Activated T-cell treated with anti-CD3 and anti-CD28 coated beads, Interleukin-2, amount 50 U/mL, for 24 hours (primary cell): Measurements from ENCODE around the gene CELF1.
A peak's percentile ranks its signal among the peaks of the same experiment; 100 is the strongest.

ENCODE experiments used
- DNase-seq: peaks from one replicate; pipeline ENCODE4 v3.0.0-alpha.2; 2020
- H3K27ac Mint-ChIP-seq: 2 replicates; pipeline ENCODE4 v1.8.0; 2020; ENCODE audit warnings: mild to moderate bottlenecking, mixed read lengths
- H3K27me3 Mint-ChIP-seq: 2 replicates; pipeline ENCODE4 v1.8.0; 2020; ENCODE audit warnings: mixed read lengths
- H3K36me3 Mint-ChIP-seq: 2 replicates; pipeline ENCODE4 v1.8.0; 2020; ENCODE audit warnings: low read depth, mixed read lengths
- H3K4me1 Mint-ChIP-seq: 2 replicates; pipeline ENCODE4 v1.8.0; 2020; ENCODE audit warnings: low read depth, mixed read lengths
- H3K4me3 Mint-ChIP-seq: 2 replicates; pipeline ENCODE4 v1.8.0; 2020; ENCODE audit warnings: mild to moderate bottlenecking, moderate library complexity, mixed read lengths
- H3K9me3 Mint-ChIP-seq: 2 replicates; pipeline ENCODE4 v1.8.0; 2020; ENCODE audit warnings: mixed read lengths

Gene CELF1

DNA sequence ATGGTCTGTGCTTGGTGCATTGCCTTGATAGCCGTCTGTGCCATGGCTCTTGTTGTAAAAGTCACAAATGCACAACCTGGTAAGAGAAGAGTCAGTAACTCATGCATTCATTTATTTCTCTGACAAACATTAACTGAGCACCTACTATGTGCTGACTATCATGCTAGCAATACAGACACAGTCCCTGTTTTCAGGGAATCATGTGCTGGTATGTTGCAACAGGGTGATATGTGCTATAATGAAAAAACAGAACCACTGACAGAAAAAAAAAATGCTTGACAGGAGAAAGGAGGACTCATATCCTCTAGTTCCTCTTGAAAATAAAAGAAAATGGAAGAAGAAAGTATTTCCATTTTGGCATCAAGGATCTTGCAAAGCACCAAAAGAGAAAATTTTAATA is 69.5 kb downstream of the CELF1 start:
- H3K4me1 Mint-ChIP-seq = peaks cover 14% of the 10 kb centered on the region
- H3K27ac Mint-ChIP-seq = peak overlapping the region; percentile 15
- no peaks in the 10 kb centered on the region for H3K27me3 Mint-ChIP-seq
- no peak for DNase-seq
- H3K9me3 Mint-ChIP-seq = no peaks in the 10 kb centered on the region
- H3K4me3 Mint-ChIP-seq = no peak overlapping the region
- H3K36me3 Mint-ChIP-seq = peaks cover 93% of the 10 kb centered on the region

DNA sequence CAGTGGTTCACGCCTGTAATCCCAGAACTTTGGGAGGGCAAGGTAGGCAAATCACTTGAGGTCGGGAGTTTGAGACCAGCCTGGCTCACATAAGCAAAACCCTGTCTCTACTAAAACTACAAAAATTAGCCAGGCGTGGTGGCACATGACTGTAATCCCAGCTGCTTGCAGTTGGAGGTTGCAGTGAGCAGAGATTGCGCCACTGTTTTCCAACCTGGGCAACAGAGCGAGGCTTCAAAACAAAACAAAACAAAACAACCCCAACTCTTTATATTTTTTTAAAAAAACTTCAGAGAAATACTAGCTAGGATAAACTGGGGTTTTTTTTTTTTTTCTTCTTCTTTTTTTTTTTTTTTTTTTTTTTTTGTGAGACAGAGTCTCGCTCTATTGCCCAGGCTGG is 72.2 kb downstream of the CELF1 start:
- no peak for DNase-seq
- Mint-ChIP-seq H3K9me3 (no peaks in the 10 kb centered on the region), H3K27me3 (no peaks in the 10 kb centered on the region), H3K4me1 (peaks cover 19% of the 10 kb centered on the region), H3K36me3 (peaks cover 94% of the 10 kb centered on the region), H3K27ac (peak overlapping the region; percentile 47), H3K4me3 (no peak overlapping the region)

DNA sequence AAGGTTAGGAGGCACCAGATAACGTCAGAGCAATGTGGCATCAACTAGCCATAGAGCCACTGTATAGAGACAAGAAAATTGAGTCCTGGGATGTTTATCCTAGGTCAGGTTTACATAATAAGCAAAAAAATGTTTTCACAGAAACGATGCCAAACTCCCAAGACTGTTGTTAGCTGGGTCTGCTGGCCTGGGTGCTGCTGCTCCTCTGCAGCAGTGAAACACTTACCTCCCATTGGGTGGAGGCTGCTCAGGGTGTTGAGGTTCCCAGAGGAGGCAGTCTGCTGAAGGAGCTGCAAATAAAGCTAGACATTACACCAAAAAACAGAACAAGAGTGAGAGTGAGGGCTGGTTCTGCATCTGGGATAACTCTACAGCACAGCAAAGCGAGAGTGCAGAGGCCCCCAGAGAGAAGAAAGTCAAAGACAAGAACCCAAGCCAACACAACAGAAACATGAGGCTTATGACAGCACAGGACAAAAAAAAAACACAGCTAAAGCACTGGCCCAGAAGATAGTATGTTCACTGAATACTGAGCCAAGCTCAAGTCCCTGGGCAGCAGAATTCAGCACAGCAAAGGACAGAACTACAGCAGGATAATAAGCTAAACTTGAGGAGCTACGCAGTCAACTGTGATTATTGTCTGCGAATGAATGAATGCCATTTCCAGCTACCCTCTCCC is 74.1 kb downstream of the CELF1 start:
- peaks cover 19% of the 10 kb centered on the region for H3K4me1 Mint-ChIP-seq
- peak overlapping the region; percentile 85 for H3K27ac Mint-ChIP-seq
- H3K27me3 Mint-ChIP-seq = no peaks in the 10 kb centered on the region
- H3K9me3 Mint-ChIP-seq = no peaks in the 10 kb centered on the region
- H3K4me3 Mint-ChIP-seq = no peak overlapping the region
- peaks cover 96% of the 10 kb centered on the region for H3K36me3 Mint-ChIP-seq
- no peak for DNase-seq

DNA sequence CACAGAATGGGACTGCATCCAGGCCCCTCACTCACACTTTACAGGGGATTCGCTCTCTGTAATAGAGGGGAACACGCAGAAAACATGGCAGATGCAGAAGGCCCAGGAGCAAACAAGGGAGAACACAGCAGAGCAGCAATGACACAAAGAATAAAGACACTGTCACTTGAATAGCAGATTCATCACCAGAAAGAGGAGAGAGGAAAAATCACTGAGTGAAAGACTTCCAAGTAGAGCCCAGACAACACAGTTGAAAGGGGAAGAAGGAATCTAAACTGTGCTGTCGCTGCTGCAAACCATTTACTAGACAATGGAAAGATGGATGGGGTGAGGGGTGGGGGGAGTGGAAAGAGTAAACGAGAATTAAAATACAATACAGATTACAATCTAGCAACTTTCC is 75.2 kb downstream of the CELF1 start:
- H3K27ac Mint-ChIP-seq = peak overlapping the region; percentile 85
- peaks cover 96% of the 10 kb centered on the region for H3K36me3 Mint-ChIP-seq
- H3K9me3 Mint-ChIP-seq = no peaks in the 10 kb centered on the region
- H3K4me3 Mint-ChIP-seq = no peak overlapping the region
- DNase-seq = no peak
- peaks cover 19% of the 10 kb centered on the region for H3K4me1 Mint-ChIP-seq
- no peaks in the 10 kb centered on the region for H3K27me3 Mint-ChIP-seq

DNA sequence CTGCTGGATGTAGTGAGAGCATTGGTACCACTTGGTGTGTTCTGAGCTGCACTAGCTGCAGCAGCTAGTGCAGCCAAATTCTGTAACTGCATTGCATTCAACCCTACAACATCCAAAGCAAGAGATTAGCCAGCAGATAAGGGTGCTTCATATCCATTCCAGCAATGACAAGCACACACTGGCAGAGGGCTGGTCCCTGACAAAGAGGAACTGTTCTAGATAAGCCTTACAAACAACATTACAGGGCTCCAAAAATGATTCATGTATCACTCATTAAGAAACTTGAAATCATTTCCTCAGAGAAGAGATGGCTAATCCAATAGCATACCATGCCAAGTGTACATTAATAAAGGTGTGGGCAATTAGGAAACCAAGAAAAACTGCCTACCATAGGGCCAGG is 75.6 kb downstream of the CELF1 start:
- no peak for DNase-seq
- no peak overlapping the region for H3K4me3 Mint-ChIP-seq
- H3K27ac Mint-ChIP-seq = peak overlapping the region; percentile 85
- no peaks in the 10 kb centered on the region for H3K27me3 Mint-ChIP-seq
- peaks cover 96% of the 10 kb centered on the region for H3K36me3 Mint-ChIP-seq
- no peaks in the 10 kb centered on the region for H3K9me3 Mint-ChIP-seq
- peaks cover 19% of the 10 kb centered on the region for H3K4me1 Mint-ChIP-seq

DNA sequence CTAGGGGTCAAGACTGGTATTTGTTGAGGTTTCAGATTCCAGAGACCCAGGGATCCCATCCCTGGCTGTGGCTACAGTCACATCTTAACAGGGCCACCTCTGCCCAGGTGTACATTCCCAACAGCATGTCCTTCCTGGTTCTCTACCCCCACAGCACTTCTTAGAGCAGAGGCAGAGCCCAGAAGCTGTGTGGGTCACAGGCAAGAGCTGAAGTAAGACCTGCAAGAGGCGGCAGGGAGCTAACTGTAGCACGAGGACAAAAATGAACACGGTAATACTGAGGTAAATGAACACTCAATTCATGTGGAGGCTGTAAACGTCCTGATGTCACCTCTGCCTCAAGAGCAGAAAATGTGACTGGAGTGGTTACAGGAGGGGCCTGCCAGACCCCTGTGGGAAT is 82.3 kb downstream of the CELF1 start:
- Mint-ChIP-seq H3K4me3 (no peak overlapping the region), H3K27me3 (no peaks in the 10 kb centered on the region), H3K36me3 (peaks cover 98% of the 10 kb centered on the region), H3K27ac (peak overlapping the region; percentile 71), H3K4me1 (peaks cover 14% of the 10 kb centered on the region), H3K9me3 (no peaks in the 10 kb centered on the region)
- DNase-seq = no peak

DNA sequence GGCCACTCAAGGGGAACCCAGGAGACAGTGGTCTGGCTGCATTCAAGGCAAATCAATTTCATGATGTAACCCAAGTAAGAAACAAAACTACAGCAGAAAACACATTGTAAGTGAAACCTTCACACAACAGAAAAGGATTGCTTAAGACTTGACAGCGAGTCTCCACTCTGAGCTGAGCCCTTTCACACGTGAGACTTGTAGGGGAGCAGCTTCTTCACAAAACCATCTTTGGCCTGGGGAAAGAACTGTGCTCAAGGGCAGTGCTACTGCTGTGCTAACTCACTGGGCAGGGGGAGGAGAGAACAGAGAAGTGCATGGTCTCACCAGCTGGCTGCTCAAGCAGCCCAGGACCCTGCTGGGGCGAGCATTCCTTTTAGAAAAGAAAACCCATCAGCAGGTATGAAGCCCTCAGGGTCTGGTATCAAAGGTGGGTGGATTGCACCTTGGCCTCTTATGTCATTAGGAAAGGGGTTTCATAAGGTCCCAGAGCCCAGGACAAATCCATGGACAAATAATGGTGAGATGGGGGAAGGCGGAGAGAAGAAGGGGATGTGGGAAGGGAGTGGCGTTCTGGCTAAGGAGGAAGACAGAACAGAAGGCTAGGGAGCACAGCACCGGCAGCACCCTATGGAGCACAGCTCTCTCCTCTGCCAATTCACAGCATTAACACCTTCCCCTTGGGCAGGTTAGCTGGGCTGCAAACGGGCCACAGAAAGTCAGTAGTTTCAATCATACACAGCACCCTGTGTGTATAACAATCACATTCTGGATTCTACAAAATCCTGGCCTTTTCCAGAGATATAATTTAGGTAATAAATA is 83.4 kb downstream of the CELF1 start:
- DNase-seq = no peak
- H3K4me1 Mint-ChIP-seq = peaks cover 17% of the 10 kb centered on the region
- no peak overlapping the region for H3K4me3 Mint-ChIP-seq
- peak overlapping the region; percentile 81 for H3K27ac Mint-ChIP-seq
- H3K9me3 Mint-ChIP-seq = no peaks in the 10 kb centered on the region
- H3K27me3 Mint-ChIP-seq = no peaks in the 10 kb centered on the region
- peaks cover 97% of the 10 kb centered on the region for H3K36me3 Mint-ChIP-seq

DNA sequence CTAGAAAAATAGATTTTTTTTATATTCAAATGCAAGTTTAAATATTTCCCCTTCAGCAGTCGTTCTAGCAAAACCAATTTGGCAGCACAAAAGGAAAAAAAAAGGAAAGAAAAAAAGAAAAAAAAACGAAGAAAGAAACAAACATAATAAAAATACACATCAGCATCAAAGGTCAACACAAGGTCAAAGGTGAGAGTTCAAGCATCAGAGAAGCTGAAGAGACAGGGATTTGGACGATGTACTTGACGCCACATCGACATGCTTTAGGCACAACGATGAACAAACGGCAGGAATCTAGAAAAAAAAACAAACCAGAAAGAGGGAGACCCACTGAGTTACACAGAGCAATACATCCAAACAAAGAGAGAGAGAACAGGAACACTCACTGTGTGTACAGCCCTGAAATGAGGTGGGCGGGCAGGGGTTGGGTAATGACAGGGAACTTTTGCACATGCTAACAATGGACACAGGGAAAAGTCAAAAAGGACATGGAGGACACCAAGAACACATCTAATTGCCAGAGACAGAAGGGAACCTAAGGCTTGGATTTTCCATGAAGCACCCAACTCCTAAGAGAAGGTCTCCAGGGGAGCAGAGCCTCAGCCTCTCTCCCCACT is 84.2 kb downstream of the CELF1 start:
- no peak for DNase-seq
- Mint-ChIP-seq H3K4me3 (no peak overlapping the region), H3K27me3 (no peaks in the 10 kb centered on the region), H3K36me3 (peaks cover 97% of the 10 kb centered on the region), H3K9me3 (no peaks in the 10 kb centered on the region), H3K27ac (peak overlapping the region; percentile 81), H3K4me1 (peaks cover 17% of the 10 kb centered on the region)

DNA sequence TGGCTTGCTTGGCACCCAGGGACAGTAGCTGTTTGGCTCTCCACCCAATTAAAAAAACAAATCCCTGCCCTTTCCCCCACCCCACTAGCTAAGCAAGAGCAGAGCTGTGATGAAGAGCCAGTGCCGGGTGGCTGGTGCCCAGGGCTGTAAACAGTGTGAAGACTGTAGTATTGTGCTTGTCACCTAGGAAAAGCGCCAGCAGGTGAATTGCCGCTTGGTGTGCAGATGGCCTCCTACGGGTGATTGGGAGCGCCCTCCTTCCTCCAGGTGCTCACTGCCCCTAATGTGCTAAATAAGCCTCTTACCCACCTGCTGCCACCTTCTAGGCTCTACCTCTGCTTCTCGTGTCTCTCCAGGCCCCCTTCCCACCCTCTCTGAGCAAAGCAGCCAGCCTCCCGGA is 85.6 kb downstream of the CELF1 start:
- H3K4me1 Mint-ChIP-seq = peaks cover 17% of the 10 kb centered on the region
- peaks cover 86% of the 10 kb centered on the region for H3K36me3 Mint-ChIP-seq

DNA sequence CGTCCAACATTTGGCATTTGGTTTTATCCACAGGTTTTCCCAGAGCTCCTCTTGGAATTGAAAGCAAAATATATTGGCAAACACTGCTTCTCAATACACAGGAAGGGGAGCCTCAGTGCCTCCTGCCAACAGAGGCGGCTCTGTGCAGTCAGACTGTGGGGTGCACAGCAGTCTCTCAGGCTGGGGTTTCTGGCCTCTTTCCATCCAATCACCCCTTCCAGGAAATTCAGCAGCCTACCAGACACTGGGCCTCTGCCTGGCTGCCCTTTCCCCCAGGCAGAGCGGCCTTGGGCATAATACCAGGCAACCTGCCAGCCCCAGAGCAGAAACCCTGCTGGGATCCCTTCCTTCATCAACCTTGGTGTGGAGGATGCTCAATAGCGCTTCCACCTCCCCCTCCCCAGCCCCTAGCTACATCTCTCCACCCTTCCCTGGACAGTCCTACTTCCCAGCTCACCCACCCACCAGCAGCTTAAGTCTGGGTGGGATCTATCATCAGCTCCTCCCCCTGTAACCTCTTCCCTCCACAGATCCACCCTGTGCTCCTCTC is 86.2 kb downstream of the CELF1 start:
- Mint-ChIP-seq H3K36me3 (peaks cover 85% of the 10 kb centered on the region), H3K9me3 (no peaks in the 10 kb centered on the region), H3K4me1 (peaks cover 17% of the 10 kb centered on the region), H3K27ac (peak overlapping the region; percentile 83), H3K27me3 (no peaks in the 10 kb centered on the region), H3K4me3 (no peak overlapping the region)
- DNase-seq = no peak

More for the DNA sequence above, 85.6 kb downstream of the CELF1 start:
- H3K27me3 Mint-ChIP-seq = no peaks in the 10 kb centered on the region
- no peak overlapping the region for H3K4me3 Mint-ChIP-seq
- no peak for DNase-seq
- H3K27ac Mint-ChIP-seq = peak overlapping the region; percentile 83
- no peaks in the 10 kb centered on the region for H3K9me3 Mint-ChIP-seq

DNA sequence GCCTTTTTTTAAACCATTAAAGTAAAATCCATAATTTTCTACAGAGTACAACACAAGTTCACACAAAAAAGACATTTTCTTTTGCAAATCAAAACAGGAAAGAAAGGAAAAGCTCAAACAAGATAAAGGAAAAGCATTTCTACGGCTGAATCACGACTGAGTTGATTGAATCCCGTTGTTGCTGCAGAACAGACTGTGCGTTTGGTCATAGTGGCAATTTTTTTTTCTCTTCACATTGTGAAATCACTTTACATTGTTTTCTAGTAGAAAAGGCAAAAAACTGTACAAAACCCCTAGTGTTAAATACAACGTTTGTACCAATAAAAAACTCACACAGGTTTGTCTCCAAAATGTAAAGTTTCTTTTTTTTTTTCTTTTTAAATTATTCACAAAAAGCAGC is 86.7 kb downstream of the CELF1 start:
- H3K36me3 Mint-ChIP-seq = peaks cover 81% of the 10 kb centered on the region
- H3K27ac Mint-ChIP-seq = peak overlapping the region; percentile 76
- H3K9me3 Mint-ChIP-seq = no peaks in the 10 kb centered on the region
- no peak for DNase-seq
- no peaks in the 10 kb centered on the region for H3K27me3 Mint-ChIP-seq
- H3K4me1 Mint-ChIP-seq = peaks cover 17% of the 10 kb centered on the region
- H3K4me3 Mint-ChIP-seq = no peak overlapping the region

DNA sequence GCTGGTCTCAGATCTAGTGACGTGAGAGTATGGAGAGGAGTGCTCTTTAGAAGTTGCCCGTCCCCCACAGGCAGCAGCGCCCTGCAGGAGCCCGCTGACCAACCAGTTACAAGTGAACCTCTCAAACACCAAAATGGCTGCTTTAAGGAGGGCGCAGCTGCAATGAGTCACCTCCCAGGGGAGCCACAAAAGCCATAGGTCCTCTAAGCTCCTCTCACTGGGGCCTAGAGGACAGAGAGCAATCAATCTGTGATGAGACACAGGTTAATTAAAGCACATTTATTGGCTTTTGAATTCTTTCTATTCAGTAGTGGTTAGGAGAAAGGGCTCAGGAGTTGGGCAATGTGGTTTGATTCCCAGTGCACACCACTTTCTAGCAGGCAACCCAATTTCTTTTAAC is 88.4 kb downstream of the CELF1 start:
- no peak for DNase-seq
- Mint-ChIP-seq H3K4me3 (no peak overlapping the region), H3K27ac (peak overlapping the region; percentile 59), H3K27me3 (no peaks in the 10 kb centered on the region), H3K9me3 (no peaks in the 10 kb centered on the region), H3K4me1 (peaks cover 15% of the 10 kb centered on the region), H3K36me3 (peaks cover 72% of the 10 kb centered on the region)

DNA sequence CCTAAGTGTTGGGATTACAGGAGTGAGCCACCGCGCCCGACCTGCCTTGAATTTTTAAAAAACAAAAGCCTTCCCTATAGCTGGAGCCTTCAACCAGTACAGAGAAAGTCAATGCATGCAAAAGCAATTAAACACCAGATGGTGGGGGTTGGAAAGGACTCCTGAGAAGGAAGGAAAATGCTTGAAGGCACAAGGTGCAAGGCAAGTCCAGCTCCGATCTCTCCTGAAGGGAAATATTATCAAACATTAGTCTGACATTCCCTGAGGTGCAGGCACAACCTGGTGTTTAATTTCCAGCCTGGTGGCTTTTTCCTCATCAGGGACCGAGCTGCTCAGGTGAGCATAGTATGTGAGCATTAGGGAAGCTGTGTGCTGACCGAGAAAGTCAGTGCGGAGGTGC is 91.1 kb downstream of the CELF1 start:
- no peak for DNase-seq
- Mint-ChIP-seq H3K4me3 (no peak overlapping the region), H3K27me3 (no peaks in the 10 kb centered on the region), H3K9me3 (no peaks in the 10 kb centered on the region), H3K4me1 (peaks cover 3% of the 10 kb centered on the region), H3K27ac (peak overlapping the region; percentile 77), H3K36me3 (peaks cover 54% of the 10 kb centered on the region)

DNA sequence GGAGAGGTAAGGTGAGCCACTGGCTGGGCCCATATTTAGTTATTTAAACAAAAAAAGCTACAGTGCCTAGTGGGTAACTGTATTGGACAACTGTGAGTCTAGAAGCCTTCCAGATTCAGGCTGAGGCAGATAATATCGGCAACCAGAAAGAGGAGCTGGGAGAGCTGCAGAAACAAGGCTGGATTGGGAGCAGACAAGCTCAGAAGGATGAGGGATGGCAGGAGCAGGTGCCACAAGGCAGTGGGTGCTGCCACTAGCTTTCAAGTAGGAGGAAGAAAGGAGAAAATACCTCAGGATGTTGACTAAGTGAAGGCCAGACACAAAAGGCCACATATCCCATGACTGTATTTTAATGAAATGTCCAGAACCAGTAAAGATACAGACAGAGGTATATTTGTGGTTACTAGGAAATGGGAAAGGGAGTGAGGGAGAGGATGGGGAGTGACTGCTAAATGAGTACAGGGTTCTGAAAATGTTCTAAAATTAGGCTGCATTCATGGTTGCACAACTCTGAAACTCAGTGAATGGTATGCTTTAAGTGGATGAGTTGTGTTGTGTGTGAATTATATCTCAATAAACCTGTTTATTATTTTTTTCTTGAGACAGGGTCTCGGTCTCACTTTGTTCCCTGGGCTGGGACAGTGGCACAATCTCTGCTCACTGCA is 92.2 kb downstream of the CELF1 start:
- Mint-ChIP-seq H3K36me3 (peaks cover 43% of the 10 kb centered on the region), H3K27ac (peak overlapping the region; percentile 44), H3K9me3 (no peaks in the 10 kb centered on the region), H3K27me3 (no peaks in the 10 kb centered on the region), H3K4me3 (no peak overlapping the region), H3K4me1 (peaks cover 3% of the 10 kb centered on the region)
- no peak for DNase-seq
